GM12878 (cell line): ENCODE measurements around the gene ZNF554. TPM values are rescaled to one million over a fixed set of nuclear protein-coding genes. Genes with fewer than 3 reads are reported as not detected.
A peak's percentile ranks its signal among the peaks of the same experiment; 100 is the strongest.

Experiments
- ATAC-seq: fragments of 200-7000 bp; cut with Tn5 transposase; 3 replicates; pipeline ENCODE4 v1.9.1; 2020; ENCODE audit warnings: mild to moderate bottlenecking, moderate library complexity
- BruUV-seq: library from RNA; stranded (reverse); fragments of 400-500 nt; replicated peaks from 2 replicates; lab custom pipeline; 2021; lab: Mats Ljungman, UMichigan
- CTCF ChIA-PET: fragments of 300-600 bp; sonication (Branson Sonifier 250); formaldehyde crosslinking; extraction: SDS; loops from one replicate; lab custom pipeline; 2021; ENCODE audit warnings: inconsistent platforms; lab: Yijun Ruan, JAX
- POLR2A ChIA-PET: fragments of 350-600 bp; formaldehyde crosslinking; extraction: SDS; loops from one replicate; lab custom pipeline; 2021; ENCODE audit warnings: inconsistent platforms; lab: Charles Lee
- RAD21 ChIA-PET: fragments of 300-600 bp; sonication (Branson Sonifier 250); formaldehyde crosslinking; loops from one replicate; lab custom pipeline; 2023; ENCODE audit warnings: antibody characterized with exemption; ENCODE audit not compliant: unreplicated experiment; lab: Charles Lee
- SMC1A ChIA-PET: fragments of 300-600 bp; sonication (Branson Sonifier 250); formaldehyde crosslinking; loops from one replicate; lab custom pipeline; 2023; ENCODE audit not compliant: unreplicated experiment, uncharacterized antibody; lab: Charles Lee
- DNase-seq: peaks from one replicate; pipeline ENCODE4 v3.0.0-alpha.2; 2011; ENCODE audit warnings: low read depth, low spot score
- FAIRE-seq: peaks from 3 replicates; lab custom pipeline; 2011; peaks lifted over from hg19 to GRCh38; lab: Jason Lieb, UNC
- H2AFZ ChIP-seq: 2 replicates; pipeline ENCODE4 v1.6.0; 2011; ENCODE audit warnings: low read depth, low read length, control low read depth; ENCODE audit not compliant: control insufficient read depth
- H3K27ac ChIP-seq: 2 replicates; pipeline ENCODE4 v1.5.1; 2011; ENCODE audit warnings: control low read depth; ENCODE audit not compliant: control insufficient read depth, insufficient read depth
- H3K27me3 ChIP-seq, 2 experiments: replicated peaks in 1 of 2; 2 replicates each; pipeline versions ENCODE4 v1.6.0 to v1.6.1; 2011; ENCODE audit warnings: low read length in 1 of 2; ENCODE audit not compliant: control insufficient read depth in 2 of 2, insufficient read depth in 2 of 2
- H3K36me3 ChIP-seq, 2 experiments: 2 replicates each; pipeline ENCODE4 v1.5.1; 2011; ENCODE audit warnings: low read length in 1 of 2; ENCODE audit not compliant: control insufficient read depth in 2 of 2, insufficient read depth in 2 of 2
- H3K4me1 ChIP-seq: 2 replicates; pipeline ENCODE4 v1.6.1; 2011; ENCODE audit warnings: mild to moderate bottlenecking, low read length, moderate library complexity, mixed read lengths; ENCODE audit not compliant: control insufficient read depth, insufficient read depth
- H3K4me2 ChIP-seq: 2 replicates; pipeline ENCODE4 v1.6.0; 2011; ENCODE audit warnings: control low read depth; ENCODE audit not compliant: control insufficient read depth, insufficient read depth
- H3K4me3 ChIP-seq: fragments of 200-600 bp; sonication (generic); 2 replicates; pipeline ENCODE4 v1.5.1; 2016
- H3K79me2 ChIP-seq: 2 replicates; pipeline ENCODE4 v1.6.0; 2011; ENCODE audit warnings: low read length; ENCODE audit not compliant: control insufficient read depth, insufficient read depth
- H3K9ac ChIP-seq: 2 replicates; pipeline ENCODE4 v1.8.0; 2011; ENCODE audit warnings: low read length, control low read depth, mixed read lengths; ENCODE audit not compliant: control insufficient read depth, insufficient read depth
- H3K9me3 ChIP-seq: replicated peaks from 3 replicates; pipeline ENCODE4 v1.5.1; 2011; ENCODE audit warnings: mild to moderate bottlenecking, low read length; ENCODE audit not compliant: control insufficient read depth, insufficient read depth
- H4K20me1 ChIP-seq: 2 replicates; pipeline ENCODE4 v1.6.0; 2011; ENCODE audit not compliant: control insufficient read depth, insufficient read depth
- CHD2 ChIP-seq: IDR thresholded peaks from 2 replicates; pipeline ENCODE4 v1.6.1; 2011; ENCODE audit warnings: low read depth, low read length, improper control_type of control experiment, borderline replicate concordance
- CREM ChIP-seq: IDR thresholded peaks from 2 replicates; pipeline ENCODE4 v1.6.1; 2014; ENCODE audit warnings: antibody characterized with exemption, low read depth
- FOXM1 ChIP-seq: IDR thresholded peaks from 2 replicates; pipeline ENCODE4 v1.6.1; 2012; ENCODE audit warnings: low read depth, mild to moderate bottlenecking, inconsistent platforms, low read length, moderate library complexity
- IRF3 ChIP-seq: fragments of 450-650 bp; IDR thresholded peaks from 2 replicates; pipeline ENCODE4 v1.6.1; 2014; ENCODE audit warnings: mild to moderate bottlenecking
- MXI1 ChIP-seq: fragments of 150-350 bp; IDR thresholded peaks from 2 replicates; pipeline ENCODE4 v1.6.1; 2011; ENCODE audit warnings: low read depth, mild to moderate bottlenecking, inconsistent platforms, low read length, improper control_type of control experiment
- POLR2A ChIP-seq: IDR thresholded peaks from 2 replicates; pipeline ENCODE4 v1.6.1; 2011; ENCODE audit warnings: low read depth, mild to moderate bottlenecking, low read length
- USF1 ChIP-seq: IDR thresholded peaks from 2 replicates; pipeline ENCODE4 v1.6.1; 2011; ENCODE audit warnings: borderline replicate concordance, low read depth, mild to moderate bottlenecking, moderate library complexity, mixed read lengths, low read length; ENCODE audit not compliant: insufficient read depth; ENCODE audit errors: extremely low read length
- ZBTB40 ChIP-seq: fragments of 450-650 bp; IDR thresholded peaks from 2 replicates; pipeline ENCODE4 v1.6.1; 2016; ENCODE audit warnings: mild to moderate bottlenecking, moderate library complexity, borderline replicate concordance
- ZNF217 ChIP-seq: fragments of 450-650 bp; IDR thresholded peaks from 2 replicates; pipeline ENCODE4 v1.6.1; 2017; ENCODE audit warnings: antibody characterized with exemption, mild to moderate bottlenecking
- WGBS: methylation state at CpG from one replicate; pipeline ENCODE4 v1.1.6; 2016; ENCODE audit warnings: low lambda C conversion rate; ENCODE audit not compliant: insufficient replicate concordance, insufficient coverage; ENCODE audit errors: missing lambda C conversion rate; 5-methylcytosine and 5-hydroxymethylcytosine counted together
- in situ Hi-C: fragments of 300-500 bp; cut with MboI; formaldehyde crosslinking; loops from 9 replicates; pipeline ENCODE4 v1.14.3; 2018; ENCODE audit warnings: mixed read lengths
- intact Hi-C: fragments of 100-400 bp; cut with micrococcal nuclease; formaldehyde crosslinking; loops from one replicate; pipeline ENCODE4 v1.14.2; 2022; ENCODE audit not compliant: unreplicated experiment
- polyA plus RNA-seq, 11 experiments: library from polyadenylated mRNA; depleted of rRNA in 4 of 11; unstranded in 6 of 11; stranded (reverse) in 5 of 11; fragments of >200 nt; fragmentation: Nextera tagmentation in 4 of 11; fragmentation: Illumina TruSeq in 1 of 11; extraction: Ambion mirVana in 4 of 11; extraction: Trizol in 1 of 11; gene quantifications; 1 replicate in 1 of 11; 2 replicates in 10 of 11; pipeline versions ENCODE4 v1.2.1 to v1.2.3, GENCODE V29; 2011 to 2016; ENCODE audit warnings: inconsistent platforms in 2 of 11, missing spikeins in 2 of 11, low read depth in 1 of 11
- total RNA-seq, 4 experiments: library from RNA; depleted of rRNA in 3 of 4; stranded (reverse); fragments of >200 nt in 3 of 4; fragmentation: Illumina TruSeq in 1 of 4; extraction: Trizol in 1 of 4; gene quantifications; 2 replicates each; pipeline versions ENCODE4 v1.2.1 to v1.2.3, GENCODE V29; 2013 to 2021

Gene ZNF554
- total and polyA plus RNA-seq, 10 of the 15 experiments (the other 5 are each of a cell fraction or from before 2014, with no cell fraction given) = 0.19 to 2.1 (median 1.4) TPM

DNA sequence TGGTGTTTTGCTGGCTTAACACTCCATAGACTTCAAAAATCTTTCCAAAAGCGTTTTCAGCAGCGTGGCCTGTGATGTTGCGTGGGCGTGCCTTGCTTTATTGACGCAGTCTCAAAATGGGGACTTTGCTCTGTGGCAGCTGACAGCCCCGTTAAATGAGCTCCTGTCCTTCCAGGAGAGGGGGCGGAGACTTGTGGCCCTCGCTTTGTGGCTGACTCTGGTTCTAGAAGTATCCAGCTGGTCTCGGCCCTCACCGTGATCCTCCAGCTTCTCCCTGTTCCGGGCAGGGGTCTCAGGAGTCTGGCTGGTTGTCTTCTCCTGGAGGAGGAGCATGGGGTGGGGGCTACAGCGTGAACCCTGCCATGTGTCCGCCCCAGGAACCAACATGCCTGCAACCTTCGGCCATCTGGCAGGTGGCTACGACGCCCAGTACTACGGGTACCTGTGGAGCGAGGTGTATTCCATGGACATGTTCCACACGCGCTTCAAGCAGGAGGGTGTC, 8.4 kb upstream of the ZNF554 start (continued):
- no peak for TF ChIP-seq USF1
- no peak for TF ChIP-seq CREM

DNA sequence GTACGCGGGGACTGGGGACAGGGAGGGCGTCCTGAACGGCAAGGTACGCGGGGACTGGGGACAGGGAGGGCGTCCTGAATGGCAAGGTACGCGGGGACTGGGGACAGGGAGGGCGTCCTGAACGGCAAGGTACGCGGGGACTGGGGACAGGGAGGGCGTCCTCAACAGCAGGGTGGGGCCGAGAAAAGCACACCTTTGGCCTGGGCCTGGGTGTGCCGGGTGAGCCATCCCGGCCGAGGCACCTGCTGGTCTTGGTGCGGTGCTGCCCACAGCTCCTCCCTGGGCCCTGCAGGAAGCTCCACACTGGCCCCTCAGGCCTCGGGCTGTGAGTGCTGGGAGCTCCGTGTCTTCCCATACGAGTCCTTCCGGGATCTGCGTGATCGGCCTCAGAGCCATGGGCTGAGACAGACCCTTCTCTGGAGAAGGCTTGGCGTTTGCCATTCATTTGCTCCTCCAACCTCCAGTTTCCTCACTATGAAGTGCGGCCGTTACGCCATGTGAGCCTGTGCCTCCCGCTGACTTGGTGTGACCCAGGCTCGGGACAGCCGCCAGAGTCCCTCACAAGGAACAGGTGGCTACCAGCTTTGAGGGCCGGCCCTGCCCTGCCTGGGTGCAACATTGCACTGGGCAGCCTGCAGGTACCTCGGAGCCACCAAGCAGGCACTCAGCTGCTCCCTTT, 7.8 kb upstream of the ZNF554 start:
- Histone ChIP-seq H3K4me1 (no peaks in the 10 kb centered on the region), H3K27me3 (no peaks in the 10 kb centered on the region), H4K20me1 (no peaks in the 10 kb centered on the region), H3K9ac (no peak overlapping the region), H3K9me3 (no peaks in the 10 kb centered on the region), H3K27ac (no peak overlapping the region), H3K4me2 (no peak overlapping the region), H3K79me2 (no peaks in the 10 kb centered on the region), H3K4me3 (no peak overlapping the region), H2AFZ (no peak overlapping the region), H3K36me3 (peaks cover 16 to 34% of the 10 kb centered on the region in 2 experiments)
- TF ChIP-seq IRF3 = no peak
- TF ChIP-seq ZBTB40 = no peak
- no peak for TF ChIP-seq CHD2
- no peak for TF ChIP-seq ZNF217
- TF ChIP-seq FOXM1 = no peak
- TF ChIP-seq POLR2A = peak; percentile 39
- TF ChIP-seq MXI1 = no peak
- DNase-seq = no peak
- 94% methylated on average over 25 of the region's 34 CpGs for WGBS
- CTCF ChIA-PET = no interaction called here
- in situ Hi-C loops = no loop called here
- no TSS peak for BruUV-seq
- RAD21 ChIA-PET = no interaction called here
- ATAC-seq = no peak
- SMC1A ChIA-PET = no interaction called here
- POLR2A ChIA-PET = no interaction called here
- no peak for FAIRE-seq
- intact Hi-C loops = no loop called here
